Measurements from ENCODE around the gene APOA4. TPM values are rescaled to one million over a fixed set of nuclear protein-coding genes. Genes with fewer than 3 reads are reported as not detected.

The APOA4 gene
- total and polyA plus RNA-seq, 2 of the 13 experiments (the other 11 are each of a cell fraction or from before 2014, with no cell fraction given): 3.8 to 7.2 TPM

DNA sequence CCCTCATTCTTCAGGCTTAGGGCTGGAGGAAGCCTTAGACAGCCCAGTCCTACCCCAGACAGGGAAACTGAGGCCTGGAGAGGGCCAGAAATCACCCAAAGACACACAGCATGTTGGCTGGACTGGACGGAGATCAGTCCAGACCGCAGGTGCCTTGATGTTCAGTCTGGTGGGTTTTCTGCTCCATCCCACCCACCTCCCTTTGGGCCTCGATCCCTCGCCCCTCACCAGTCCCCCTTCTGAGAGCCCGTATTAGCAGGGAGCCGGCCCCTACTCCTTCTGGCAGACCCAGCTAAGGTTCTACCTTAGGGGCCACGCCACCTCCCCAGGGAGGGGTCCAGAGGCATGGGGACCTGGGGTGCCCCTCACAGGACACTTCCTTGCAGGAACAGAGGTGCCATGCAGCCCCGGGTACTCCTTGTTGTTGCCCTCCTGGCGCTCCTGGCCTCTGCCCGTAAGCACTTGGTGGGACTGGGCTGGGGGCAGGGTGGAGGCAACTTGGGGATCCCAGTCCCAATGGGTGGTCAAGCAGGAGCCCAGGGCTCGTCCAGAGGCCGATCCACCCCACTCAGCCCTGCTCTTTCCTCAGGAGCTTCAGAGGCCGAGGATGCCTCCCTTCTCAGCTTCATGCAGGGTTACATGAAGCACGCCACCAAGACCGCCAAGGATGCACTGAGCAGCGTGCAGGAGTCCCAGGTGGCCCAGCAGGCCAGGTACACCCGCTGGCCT is 7.2 kb upstream of the APOA4 start (continued):
- TF ChIP-seq ZMAT5 (CRISPR knock-in tag; IDR thresholded peaks at IDR 0.05; ENCODE audit: borderline replicate concordance, low read depth) (no peak), THYN1 (CRISPR knock-in tag; IDR thresholded peaks at IDR 0.05; ENCODE audit: borderline replicate concordance, low read depth) (no peak), POLR2AphosphoS5 (IDR thresholded peaks at IDR 0.05; ENCODE audit: low read depth, low read length) (peak; percentile 16), ZBTB38 (CRISPR knock-in tag; IDR thresholded peaks at IDR 0.05) (peak; percentile 88), HBP1 (CRISPR knock-in tag; IDR thresholded peaks at IDR 0.05; ENCODE audit: low read depth) (no peak), BCL3 (CRISPR knock-in tag; IDR thresholded peaks at IDR 0.05) (no peak), ZHX2 (IDR thresholded peaks at IDR 0.05; ENCODE audit: low read depth) (no peak), ZHX2 (CRISPR knock-in tag; IDR thresholded peaks at IDR 0.05; ENCODE audit: borderline replicate concordance) (no peak)
- TF ChIP-seq, protein P1, sequence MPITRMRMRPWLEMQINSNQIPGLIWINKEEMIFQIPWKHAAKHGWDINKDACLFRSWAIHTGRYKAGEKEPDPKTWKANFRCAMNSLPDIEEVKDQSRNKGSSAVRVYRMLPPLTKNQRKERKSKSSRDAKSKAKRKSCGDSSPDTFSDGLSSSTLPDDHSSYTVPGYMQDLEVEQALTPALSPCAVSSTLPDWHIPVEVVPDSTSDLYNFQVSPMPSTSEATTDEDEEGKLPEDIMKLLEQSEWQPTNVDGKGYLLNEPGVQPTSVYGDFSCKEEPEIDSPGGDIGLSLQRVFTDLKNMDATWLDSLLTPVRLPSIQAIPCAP (CRISPR knock-in tag; IDR thresholded peaks at IDR 0.05; ENCODE audit: low read depth): no peak
- TF ChIP-seq, protein P2, sequence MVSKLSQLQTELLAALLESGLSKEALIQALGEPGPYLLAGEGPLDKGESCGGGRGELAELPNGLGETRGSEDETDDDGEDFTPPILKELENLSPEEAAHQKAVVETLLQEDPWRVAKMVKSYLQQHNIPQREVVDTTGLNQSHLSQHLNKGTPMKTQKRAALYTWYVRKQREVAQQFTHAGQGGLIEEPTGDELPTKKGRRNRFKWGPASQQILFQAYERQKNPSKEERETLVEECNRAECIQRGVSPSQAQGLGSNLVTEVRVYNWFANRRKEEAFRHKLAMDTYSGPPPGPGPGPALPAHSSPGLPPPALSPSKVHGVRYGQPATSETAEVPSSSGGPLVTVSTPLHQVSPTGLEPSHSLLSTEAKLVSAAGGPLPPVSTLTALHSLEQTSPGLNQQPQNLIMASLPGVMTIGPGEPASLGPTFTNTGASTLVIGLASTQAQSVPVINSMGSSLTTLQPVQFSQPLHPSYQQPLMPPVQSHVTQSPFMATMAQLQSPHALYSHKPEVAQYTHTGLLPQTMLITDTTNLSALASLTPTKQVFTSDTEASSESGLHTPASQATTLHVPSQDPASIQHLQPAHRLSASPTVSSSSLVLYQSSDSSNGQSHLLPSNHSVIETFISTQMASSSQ (IDR thresholded peaks at IDR 0.05; ENCODE audit: low read depth): no peak
- TF ChIP-seq, protein P2 (CRISPR knock-in tag; IDR thresholded peaks at IDR 0.05; ENCODE audit: borderline replicate concordance): no peak

Data from HepG2 (cell line).